ENCODE results near the gene OR3A2. TPM values are rescaled to one million over a fixed set of nuclear protein-coding genes. Genes with fewer than 3 reads are reported as not detected.

Gene OR3A2
- 0.23 TPM for total RNA-seq

GRCh38 chr17:3385869-3386816 is at the start of gene OR3A2:
OR3A2 (minus strand) TSS chr17:3386308.

GRCh38 chr17:3433741-3434140 is 47.6 kb upstream of the OR3A2 start, which contains the start of gene OR1E2:
OR1E2 (minus strand) TSS chr17:3433841; CDS start chr17:3433841, 0 bp downstream.

GRCh38 chr17:3411070-3411469 is 25.0 kb upstream of the OR3A2 start, which contains the start of gene OR3A3:
OR3A3 (plus strand) TSS chr17:3411370.

GRCh38 chr17:3398310-3398709 is 12.2 kb upstream of the OR3A2 start, which contains the start of gene OR1E1:
OR1E1 (minus strand) TSS chr17:3398410; CDS start chr17:3398410, 0 bp downstream.

GRCh38 chr17:3298260-3298659 is 87.8 kb downstream of the OR3A2 start, which contains the start of gene OR3A1:
OR3A1 (minus strand) TSS chr17:3298360; CDS start chr17:3292582, 5,778 bp downstream.

Small RNA genes within 50 kb of the gene (small RNA-seq; reads per million reads assigned to genes)
- not detected for gene OR1AC1P (ENCODE audit: low replicate concordance)

Other genes starting within 250 kb of the OR3A2 start
- not detected for gene OR1A2, start 188.8 kb downstream of the OR3A2 start, total RNA-seq
- gene OR1A1, start 178.6 kb downstream of the OR3A2 start, total RNA-seq: not detected
- 0.29 TPM for gene OR3A1, start 87.9 kb downstream of the OR3A2 start, total RNA-seq
- gene OR1E1, start 12.1 kb upstream of the OR3A2 start, total RNA-seq: not detected
- gene OR3A3, start 25.1 kb upstream of the OR3A2 start, total RNA-seq: not detected
- not detected for gene OR1E2, start 47.5 kb upstream of the OR3A2 start, total RNA-seq
- gene SPATA22, start 85.5 kb upstream of the OR3A2 start, total RNA-seq: 0.35 TPM
- 19.1 TPM for gene ASPA, start 89.7 kb upstream of the OR3A2 start, total RNA-seq
- 0.64 TPM for gene TRPV3, start 171.5 kb upstream of the OR3A2 start, total RNA-seq
- gene TRPV1, start 223.1 kb upstream of the OR3A2 start, total RNA-seq: 11.6 TPM
- gene SHPK, start 249.9 kb upstream of the OR3A2 start, total RNA-seq: 22.8 TPM

Data from metanephros (tissue), 2 donors.